ENCODE data around the gene VPS36. TPM values are rescaled to one million over a fixed set of nuclear protein-coding genes. Genes with fewer than 3 reads are reported as not detected.
A peak's percentile ranks its signal among the peaks of the same experiment; 100 is the strongest.
"Not testable (repeated sequence)": the region's sequence is repeated elsewhere in the genome, so short reads cannot be mapped to it uniquely, and the experiment has no call there.

Gene VPS36, protein sequence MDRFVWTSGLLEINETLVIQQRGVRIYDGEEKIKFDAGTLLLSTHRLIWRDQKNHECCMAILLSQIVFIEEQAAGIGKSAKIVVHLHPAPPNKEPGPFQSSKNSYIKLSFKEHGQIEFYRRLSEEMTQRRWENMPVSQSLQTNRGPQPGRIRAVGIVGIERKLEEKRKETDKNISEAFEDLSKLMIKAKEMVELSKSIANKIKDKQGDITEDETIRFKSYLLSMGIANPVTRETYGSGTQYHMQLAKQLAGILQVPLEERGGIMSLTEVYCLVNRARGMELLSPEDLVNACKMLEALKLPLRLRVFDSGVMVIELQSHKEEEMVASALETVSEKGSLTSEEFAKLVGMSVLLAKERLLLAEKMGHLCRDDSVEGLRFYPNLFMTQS
- 22.3 TPM for polyA plus RNA-seq (2012; ENCODE audit: insufficient read depth, insufficient read length, low read depth)

GRCh38 chr13:52450012-52450792, at the start of gene VPS36:
Gene VPS36, minus strand, starts transcription at chr13:52450634. Its CDS starts 40 bp downstream, at chr13:52450594.
- H3K4me1 ChIP-seq = no peaks in the 10 kb centered on the region

DNA sequence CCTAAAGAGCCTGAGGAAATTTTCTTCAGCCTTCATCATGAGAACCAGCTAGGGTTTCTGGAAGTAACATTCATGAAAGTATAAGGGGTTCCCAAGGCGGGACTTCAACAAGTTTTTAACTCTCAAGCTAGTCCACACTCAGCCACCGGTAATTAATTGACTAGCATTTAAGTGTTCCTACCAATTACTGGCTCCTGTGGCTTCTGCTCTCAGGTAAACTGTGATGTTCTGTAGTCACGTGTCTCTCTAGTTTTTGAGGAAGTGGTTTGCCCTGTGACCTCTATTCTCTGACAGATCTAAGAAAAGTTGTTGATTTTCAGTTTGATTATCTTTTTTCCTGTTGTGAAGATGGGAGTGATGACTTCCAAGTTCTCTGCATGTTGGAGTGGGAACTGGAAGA, 47.5 kb upstream of the VPS36 start:
- not testable (repeated sequence) for H3K36me3 ChIP-seq; DNase-seq; H3K4me1 ChIP-seq; H3K27me3 ChIP-seq; H3K9me3 ChIP-seq; H3K4me3 ChIP-seq (ENCODE audit: low read depth, low read length)

More at GRCh38 chr13:52450012-52450792, at the start of gene VPS36:
- peak; percentile 96 for DNase-seq
- Histone ChIP-seq H3K27me3 (no peaks in the 10 kb centered on the region), H3K9me3 (no peaks in the 10 kb centered on the region), H3K4me3 (ENCODE audit: low read depth, low read length) (peak within 1 kb of the TSS; percentile 94), H3K36me3 (peaks cover 3% of the 10 kb centered on the region)
- TF ChIP-seq, protein P1, sequence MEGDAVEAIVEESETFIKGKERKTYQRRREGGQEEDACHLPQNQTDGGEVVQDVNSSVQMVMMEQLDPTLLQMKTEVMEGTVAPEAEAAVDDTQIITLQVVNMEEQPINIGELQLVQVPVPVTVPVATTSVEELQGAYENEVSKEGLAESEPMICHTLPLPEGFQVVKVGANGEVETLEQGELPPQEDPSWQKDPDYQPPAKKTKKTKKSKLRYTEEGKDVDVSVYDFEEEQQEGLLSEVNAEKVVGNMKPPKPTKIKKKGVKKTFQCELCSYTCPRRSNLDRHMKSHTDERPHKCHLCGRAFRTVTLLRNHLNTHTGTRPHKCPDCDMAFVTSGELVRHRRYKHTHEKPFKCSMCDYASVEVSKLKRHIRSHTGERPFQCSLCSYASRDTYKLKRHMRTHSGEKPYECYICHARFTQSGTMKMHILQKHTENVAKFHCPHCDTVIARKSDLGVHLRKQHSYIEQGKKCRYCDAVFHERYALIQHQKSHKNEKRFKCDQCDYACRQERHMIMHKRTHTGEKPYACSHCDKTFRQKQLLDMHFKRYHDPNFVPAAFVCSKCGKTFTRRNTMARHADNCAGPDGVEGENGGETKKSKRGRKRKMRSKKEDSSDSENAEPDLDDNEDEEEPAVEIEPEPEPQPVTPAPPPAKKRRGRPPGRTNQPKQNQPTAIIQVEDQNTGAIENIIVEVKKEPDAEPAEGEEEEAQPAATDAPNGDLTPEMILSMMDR (IDR thresholded peaks at IDR 0.05; ENCODE audit: low read depth, low read length) = peak; percentile 89

GRCh38 chr13:52494241-52494640, 43.8 kb upstream of the VPS36 start:
- not testable (repeated sequence) for H3K4me1 ChIP-seq; H3K4me3 ChIP-seq (ENCODE audit: low read depth, low read length); DNase-seq; H3K27me3 ChIP-seq; H3K9me3 ChIP-seq; H3K36me3 ChIP-seq

- H3K4me3 ChIP-seq (ENCODE audit: low read depth, low read length) = not testable (repeated sequence)
Observed at GRCh38 chr13:52491015-52491414, 40.6 kb upstream of the VPS36 start.

DNA sequence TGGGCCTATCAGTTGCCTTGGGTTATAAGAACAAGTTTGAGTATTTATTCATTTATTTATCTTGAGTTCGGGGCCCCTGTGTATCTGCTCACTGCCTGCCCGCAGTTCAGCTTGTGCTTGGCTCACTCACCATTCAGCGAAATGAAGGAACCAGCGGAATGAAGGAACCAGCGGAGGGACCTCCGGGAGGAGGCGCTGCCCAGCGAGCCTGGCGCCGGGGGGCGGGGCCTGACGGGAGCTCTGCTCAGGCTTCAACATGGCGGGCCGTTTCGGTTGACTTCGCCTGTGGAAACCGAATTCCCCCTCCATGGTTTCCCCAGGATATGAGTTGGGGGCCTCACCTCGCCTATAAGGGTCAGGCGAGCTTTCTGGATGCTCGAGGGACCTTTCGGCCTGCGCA, 38.3 kb upstream of the VPS36 start:
- H3K4me1 ChIP-seq; H3K36me3 ChIP-seq; H3K4me3 ChIP-seq (ENCODE audit: low read depth, low read length); H3K27me3 ChIP-seq; DNase-seq; H3K9me3 ChIP-seq: not testable (repeated sequence)

More at GRCh38 chr13:52491015-52491414, 40.6 kb upstream of the VPS36 start:
- H3K27me3 ChIP-seq, DNase-seq, H3K9me3 ChIP-seq, H3K4me1 ChIP-seq, H3K36me3 ChIP-seq: not testable (repeated sequence)

DNA sequence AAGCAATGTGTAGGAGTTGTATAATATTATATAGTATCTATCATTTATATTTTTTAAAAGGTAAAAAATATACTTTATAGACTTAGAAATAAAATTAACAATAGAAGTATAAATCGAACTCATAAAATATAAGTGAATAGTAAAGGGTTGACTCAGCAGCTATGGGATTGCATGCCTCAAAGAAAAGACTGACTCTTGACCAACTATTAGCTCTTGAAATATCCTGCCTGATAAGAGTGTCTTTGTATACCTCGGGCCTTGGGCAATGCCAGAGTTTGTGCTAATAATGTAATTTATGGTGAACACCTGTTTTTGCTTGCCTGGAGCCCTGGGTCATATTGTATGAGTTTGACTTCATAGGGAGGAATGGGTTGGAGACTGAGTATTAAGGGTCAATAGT, 36.6 kb upstream of the VPS36 start:
- DNase-seq; H3K4me1 ChIP-seq; H3K4me3 ChIP-seq (ENCODE audit: low read depth, low read length); H3K36me3 ChIP-seq; H3K9me3 ChIP-seq; H3K27me3 ChIP-seq: not testable (repeated sequence)

DNA sequence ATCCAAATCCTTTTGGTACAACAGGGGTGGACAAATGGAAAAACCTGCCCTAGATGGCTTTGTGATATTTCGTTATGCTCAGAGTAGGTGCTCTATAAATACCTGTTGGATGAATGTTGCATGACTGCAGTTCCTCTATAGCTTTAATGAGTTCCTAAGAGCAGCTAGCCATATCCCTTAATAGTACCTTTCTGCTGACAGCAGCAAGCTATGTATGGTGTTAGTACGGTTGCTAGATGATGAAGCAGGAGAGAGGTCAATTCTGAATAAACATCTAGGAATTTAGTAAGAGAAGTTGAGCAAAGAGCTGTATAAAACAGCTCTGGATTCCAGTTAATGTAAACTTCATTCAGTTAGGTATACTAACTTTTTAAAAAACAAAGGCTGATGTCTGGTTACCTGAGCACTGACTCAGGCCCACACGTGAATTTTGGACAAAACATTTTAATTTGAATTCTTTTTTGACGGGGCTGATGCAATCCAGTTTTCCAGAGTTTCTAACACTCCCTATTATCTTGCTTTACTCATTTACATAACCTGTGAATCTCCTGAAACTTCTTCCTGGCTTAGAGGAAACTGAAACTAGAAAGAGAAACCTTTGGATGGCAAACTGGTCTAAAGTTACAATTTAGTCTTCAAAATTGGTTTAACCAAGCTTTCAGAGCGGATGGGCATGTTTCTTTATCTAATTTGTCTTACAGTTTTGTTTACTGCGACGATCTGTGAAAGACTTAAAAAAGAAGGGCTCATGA, 30.4 kb upstream of the VPS36 start:
- H3K36me3 ChIP-seq = peaks cover 15% of the 10 kb centered on the region
- not testable (repeated sequence) for DNase-seq; H3K4me1 ChIP-seq; H3K4me3 ChIP-seq (ENCODE audit: low read depth, low read length); H3K9me3 ChIP-seq; H3K27me3 ChIP-seq

DNA sequence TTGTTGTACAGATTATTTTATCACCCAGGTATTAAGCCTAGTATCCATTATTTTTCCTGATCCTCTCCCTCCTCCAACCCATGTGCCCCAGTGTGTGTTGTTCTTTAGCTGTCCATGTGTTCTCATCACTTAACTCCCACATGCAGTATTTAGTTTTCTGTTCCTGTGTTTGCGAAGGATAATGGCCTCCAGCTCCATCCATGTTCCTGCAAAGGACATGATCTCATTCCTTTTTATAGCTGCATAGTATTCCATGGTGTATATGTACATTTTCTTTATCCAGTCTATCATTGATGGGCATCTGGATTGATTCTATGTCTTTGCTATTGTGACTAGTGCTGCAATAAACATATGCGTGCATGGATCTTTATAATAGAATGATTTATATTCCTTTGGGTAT, 18.1 kb upstream of the VPS36 start:
- H3K27me3 ChIP-seq; H3K4me1 ChIP-seq; DNase-seq; H3K9me3 ChIP-seq; H3K4me3 ChIP-seq (ENCODE audit: low read depth, low read length): not testable (repeated sequence)
- peaks cover 61% of the 10 kb centered on the region for H3K36me3 ChIP-seq

DNA sequence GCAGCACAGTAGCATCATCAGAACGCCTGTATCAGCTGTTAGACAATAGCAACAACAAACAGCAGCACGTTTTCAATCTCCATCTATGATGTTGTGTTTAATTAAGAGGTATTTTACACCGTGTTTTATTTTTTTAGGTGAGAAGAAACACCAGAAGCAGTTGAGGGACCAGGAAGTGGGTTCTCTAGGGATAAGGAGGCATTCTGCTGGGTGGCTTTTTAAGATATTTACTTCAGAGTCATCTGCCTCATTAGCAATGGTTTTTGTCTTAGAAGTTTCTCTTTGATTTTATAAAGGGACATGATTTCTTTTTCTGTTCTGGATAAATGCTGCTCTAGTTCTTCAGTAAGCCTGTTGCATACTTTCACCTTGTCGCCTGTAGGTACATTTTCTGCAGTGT, 13.1 kb upstream of the VPS36 start:
- Histone ChIP-seq H3K36me3 (peaks cover 81% of the 10 kb centered on the region), H3K27me3 (no peaks in the 10 kb centered on the region), H3K4me3 (ENCODE audit: low read depth, low read length) (no peak overlapping the region), H3K9me3 (no peaks in the 10 kb centered on the region), H3K4me1 (no peaks in the 10 kb centered on the region)
- no peak for DNase-seq
- TF ChIP-seq, protein P1 (IDR thresholded peaks at IDR 0.05; ENCODE audit: low read depth, low read length) = no peak

All from BE2C (cell line).